Head of caudate nucleus (tissue), 42 donors: ENCODE results near the gene GID8.

ENCODE experiments used
- DNase-seq, 42 donors: peaks; one replicate each; pipeline versions ENCODE4 v3.0.0 to v3.0.0-alpha.2; 2020 to 2021; ENCODE audit warnings: mixed read lengths in 7 of 42
- intact Hi-C: fragments of 100-400 bp; cut with DNase I; formaldehyde crosslinking; loops from one replicate; pipeline ENCODE4 v1.15.0; 2022

GID8 gene

DNA sequence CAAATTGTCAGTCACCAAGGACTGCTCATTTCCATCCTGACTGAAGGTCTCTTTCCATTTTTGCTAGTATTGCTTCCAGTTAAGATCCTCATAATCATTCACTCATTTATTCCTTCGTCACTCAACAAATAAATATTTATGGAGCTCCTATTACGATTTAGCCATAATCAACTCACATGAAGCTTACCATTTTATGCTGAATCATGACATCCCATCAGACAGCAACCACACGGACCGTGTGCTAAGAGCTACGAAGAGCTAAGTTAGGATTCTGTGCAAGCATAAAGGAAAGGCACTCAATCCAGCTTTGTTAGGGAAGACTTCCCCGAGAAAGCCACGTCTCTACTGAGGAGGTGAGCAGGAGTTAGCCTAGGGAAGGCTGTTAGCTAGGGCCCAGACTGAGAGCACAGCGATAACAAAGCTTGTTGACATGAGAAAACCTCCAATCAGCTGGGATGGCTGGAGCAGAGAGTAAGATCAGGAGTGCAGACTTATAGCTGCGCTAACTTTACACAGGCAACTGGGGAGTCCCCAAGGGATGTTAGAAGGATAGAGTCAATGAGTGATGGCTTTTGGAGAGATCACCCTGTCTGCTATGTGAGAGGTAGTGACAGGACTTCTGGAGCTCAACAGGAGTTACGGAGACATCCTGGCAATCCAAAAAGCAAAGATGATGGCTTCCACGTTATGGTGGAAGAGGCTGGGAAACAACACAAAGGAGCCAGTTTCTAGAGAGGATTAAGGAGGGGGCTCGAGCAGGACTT, 2.6 kb upstream of the GID8 start:
- intact Hi-C loops = no loop called here
- no peak for DNase-seq

DNA sequence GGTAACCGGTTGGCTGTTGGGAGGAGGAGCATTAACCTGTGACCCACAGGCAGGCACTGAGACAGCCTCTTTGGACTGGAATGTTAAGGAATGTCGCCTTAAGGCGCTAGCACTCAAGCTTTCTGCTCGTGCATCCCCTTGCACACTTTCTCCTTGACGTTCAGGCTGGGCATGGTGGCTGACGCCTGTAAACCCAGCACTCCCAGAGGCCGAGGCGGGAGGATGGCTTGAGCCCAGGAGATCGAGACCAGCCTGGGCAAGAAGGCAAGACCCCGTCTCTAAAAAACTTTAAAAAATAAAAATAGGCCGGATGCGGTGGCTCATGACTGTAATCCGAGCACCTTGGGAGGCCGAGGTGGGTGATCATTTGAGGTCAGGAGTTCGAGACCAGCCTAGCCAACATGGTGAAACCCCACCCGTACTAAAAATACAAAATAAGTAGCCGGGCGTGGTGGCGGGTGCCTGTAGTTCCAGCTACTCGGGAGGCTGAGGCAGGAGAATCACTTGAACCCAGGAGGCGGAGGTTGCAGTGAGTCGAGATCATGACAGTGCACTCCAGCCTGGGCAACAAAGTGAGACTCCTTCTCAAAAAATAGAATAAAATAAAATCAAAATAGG, 1.9 kb upstream of the GID8 start:
- intact Hi-C loops = no loop called here
- DNase-seq = no peak

DNA sequence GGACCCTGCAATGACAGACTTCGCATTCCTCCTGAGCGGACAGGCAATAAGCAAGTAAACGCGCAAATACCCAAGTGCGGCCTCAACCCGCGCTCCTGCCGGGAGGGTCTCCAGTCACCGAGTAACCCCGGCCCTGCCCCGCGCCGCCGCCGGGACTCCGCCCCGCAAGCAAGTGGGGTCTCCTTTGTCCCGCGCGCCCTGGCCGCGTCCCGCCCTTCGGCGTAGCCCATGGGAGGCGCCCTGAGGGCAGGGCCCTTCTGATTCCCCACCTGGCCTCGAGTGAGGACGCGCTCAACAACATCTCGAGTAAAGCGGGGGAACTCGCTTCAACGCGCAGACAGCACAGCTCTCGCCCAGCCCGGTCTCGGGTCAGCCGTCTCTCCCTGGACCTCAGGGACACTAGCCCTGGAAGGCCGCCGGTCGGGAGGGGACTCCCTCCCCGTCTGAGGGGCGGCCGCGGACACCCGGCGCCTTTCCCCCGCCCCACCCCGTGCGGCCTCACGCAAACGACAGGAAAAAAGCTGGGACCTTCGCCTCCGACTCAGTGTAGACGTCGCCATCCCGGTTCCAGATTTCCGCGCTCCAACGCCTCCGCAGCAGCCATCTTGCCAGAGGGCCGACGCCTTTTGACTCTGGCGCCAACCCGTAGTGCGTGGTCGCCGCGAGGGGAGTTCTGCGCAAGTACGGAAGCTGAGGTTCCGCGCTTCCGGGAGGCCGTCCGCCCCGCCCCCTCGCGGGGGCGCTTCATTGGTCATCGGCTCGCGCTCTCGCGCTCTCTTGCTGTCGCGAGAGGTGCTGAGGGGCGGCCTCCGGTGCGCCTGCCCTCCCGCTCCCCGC, 461 bp upstream of the GID8 start:
- DNase-seq = peak; percentile 76 to 98 (median 93)
- intact Hi-C loops = loop anchor here (1.0 kb wide), 1 partner anchor 11 kb away; the partner anchor contains the start of gene DIDO1

DNA sequence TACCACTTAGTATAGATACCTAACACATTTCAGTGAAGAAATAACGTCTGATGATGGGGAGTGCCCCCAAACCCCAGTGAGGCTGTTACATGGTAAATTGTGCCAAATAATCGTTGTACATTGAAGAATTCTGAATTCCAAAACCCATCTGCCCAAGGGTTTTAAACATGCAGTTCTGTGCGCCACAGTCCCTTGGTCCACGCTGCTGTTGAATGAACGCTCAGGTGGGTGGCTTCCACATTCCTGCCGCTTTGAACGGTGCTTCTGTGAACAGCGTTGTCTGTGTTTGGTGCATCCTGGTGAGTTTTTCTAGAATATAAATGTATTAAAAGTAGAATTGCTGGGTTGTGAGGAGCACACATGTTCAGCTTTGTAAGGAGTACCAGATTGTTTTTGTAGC, 2.9 kb downstream of the GID8 start:
- intact Hi-C loops = no loop called here
- DNase-seq = no peak

DNA sequence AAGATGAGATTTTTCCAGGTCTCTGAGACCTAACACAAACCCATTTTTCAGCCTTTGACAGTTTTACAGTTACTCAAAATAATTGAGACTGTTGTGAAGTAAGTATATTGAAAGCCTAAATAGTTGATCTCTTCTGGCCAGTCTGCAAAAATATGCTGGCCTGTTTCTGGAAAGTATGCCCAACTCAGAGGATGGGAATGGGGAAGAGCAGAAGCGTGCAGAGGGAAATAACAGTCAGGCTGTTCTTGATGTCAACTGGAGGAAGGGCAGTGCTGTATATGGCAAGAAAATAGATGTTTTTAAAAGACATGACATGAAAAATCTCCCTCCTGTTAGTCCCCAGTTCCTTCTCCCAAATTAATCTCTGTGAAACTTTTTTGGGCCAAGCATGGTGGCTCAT, 3.8 kb downstream of the GID8 start:
- intact Hi-C loops = no loop called here
- no peak for DNase-seq

DNA sequence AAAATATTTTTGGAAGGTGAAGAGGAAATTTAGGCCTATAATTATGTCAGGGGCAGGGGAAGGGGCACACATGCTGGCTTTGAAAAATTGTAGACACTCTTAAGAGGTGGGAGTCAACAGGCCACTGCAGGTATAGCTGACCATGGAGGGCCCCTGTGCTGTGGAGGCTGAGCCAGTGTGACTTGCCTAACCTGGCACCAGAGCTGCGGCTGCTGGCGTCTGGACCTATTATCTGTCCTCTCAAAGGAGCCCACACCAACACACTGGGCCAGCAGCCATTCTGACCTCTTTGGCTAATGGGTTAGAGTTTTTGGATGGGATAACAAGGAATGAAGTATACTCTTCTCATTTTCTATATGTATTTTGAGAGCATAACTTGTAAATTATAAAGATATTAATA, 4.5 kb downstream of the GID8 start:
- DNase-seq = peak in 1 of 42 donors; percentile 22
- intact Hi-C loops = no loop called here

DNA sequence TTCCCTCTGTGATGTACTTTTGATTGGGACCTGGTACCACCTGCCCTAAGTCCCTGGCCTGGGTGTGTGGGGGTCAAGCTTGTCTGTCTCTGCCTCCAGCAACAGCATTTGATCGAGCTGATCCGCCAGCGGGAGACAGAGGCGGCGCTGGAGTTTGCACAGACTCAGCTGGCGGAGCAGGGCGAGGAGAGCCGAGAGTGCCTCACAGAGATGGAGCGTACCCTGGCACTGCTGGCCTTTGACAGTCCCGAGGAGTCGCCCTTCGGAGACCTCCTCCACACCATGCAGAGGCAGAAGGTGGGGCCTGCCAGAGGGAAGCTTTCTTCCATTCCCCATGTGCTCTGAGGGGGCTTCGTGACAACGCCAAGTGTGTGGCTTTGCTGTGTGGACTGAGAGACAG, 5.4 kb downstream of the GID8 start:
- intact Hi-C loops = no loop called here
- peak in 1 of 42 donors; percentile 14 for DNase-seq

DNA sequence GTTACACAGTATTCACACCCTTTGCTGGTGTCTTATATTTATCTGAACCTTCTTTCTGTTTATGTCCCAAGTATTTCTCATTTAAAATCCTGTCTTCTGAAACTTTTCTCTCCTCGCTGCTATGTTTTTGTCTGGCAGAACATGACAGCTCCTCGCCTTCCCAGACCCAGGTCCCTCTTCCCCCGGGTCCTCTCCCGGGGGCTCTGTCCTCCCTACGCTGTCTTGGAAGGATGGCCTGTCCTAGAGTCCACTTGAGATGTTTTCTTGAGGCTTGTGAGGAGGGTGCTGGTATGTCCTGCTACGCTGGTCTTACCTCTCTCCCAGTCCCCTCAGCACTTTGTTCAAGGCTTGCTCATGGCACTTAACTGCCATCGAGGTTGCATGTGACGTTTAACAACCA, 6.2 kb downstream of the GID8 start:
- no peak for DNase-seq
- intact Hi-C loops = no loop called here

DNA sequence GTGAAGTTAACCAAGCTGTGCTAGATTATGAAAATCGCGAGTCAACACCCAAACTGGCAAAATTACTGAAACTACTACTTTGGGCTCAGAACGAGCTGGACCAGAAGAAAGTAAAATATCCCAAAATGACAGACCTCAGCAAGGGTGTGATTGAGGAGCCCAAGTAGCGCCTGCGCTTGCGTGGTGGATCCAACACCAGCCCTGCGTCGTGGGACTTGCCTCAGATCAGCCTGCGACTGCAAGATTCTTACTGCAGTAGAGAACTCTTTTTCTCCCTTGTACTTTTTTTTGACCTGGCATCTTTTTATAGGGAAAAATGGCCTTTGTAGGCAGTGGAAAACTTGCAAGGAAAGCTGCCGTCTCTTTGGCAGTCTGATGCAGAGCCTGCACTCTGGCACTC, 6.8 kb downstream of the GID8 start:
- DNase-seq = peak in 1 of 42 donors; percentile 9
- intact Hi-C loops = no loop called here

DNA sequence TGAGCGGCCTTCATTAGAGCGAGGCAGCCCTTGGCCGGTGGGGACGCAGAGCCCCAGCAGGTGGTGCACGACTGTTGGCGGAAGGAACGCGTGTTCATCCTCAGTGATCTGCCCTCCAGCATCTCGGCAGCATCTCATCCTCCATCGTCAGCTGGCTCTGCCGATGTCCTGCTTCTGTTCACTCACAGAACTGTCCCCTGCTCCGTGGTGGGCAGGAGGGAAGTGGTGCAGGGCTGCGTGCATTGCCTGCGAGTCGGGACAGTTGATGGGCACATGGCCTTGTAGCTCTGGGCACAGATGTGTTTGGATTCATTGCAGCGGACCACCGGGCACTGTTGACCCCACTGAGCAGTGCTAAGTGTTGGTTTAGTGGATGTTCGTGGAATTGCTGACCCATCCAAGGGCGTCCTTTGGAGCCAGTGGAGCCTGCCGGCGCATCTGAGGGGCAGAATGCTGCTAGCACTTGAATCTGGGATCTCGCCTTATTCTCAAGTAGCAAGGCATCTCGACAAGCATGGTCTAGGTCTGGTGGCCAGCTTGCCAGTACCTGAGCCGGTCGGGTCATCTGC, 7.9 kb downstream of the GID8 start:
- intact Hi-C loops = no loop called here
- peak in 1 of 42 donors; percentile 11 for DNase-seq

DNA sequence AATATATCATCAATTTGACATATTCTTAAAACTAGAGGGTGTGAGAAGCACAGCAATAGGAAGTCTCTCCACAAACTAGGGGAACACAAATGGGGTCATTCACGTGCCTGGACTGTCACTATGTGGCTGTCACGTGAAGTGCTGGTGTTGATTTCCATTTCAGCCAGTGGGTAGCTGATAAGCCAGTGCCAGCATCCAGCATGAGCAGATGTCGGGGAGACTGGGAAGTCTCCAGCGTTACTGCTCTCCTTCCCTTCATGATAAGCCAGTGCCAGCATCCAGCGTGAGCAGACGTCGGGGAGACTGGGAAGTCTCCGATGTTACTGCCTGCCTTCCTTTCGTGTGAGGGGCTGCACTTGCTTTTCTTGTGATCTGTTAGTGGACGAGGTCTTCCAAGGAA, 9.0 kb downstream of the GID8 start:
- peak in 1 of 42 donors; percentile 15 for DNase-seq
- intact Hi-C loops = no loop called here

DNA sequence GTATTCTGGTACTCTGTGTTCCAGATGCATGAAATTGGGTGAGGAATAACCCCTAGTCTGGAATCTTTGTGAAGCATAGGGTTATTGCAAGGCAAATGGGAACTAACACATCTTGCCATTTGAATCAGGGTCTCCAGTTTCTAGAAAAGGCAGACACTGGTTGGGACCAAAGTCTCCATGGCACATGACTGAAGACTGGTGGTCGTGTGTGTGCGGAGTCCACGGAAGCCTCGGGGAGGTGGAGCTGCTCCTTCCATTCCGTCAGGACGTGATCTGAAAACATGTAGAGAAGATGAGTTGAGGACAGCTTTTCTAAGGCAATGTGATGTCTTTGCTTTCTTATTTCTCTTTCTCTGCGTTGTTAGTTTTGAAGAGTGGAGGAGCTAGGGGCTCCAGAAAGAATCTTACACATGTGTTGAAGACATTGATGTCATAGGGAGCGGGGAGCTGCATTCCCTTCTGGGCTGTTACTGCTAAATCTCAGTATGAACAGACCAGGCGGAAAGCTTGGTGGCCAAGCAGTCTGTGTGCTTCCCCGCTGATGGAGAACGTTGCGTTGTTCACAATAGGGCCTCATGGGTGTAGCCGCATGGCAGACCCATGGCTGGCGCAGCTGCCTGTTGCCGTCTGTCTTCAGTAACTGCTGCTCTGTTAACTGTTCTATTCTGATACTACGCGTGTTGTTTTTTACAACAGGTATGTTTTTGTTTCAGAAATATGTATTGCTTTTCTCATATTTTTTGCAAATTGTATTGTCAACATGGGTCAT, 9.8 kb downstream of the GID8 start:
- intact Hi-C loops = no loop called here
- peak in 1 of 42 donors; percentile 8 for DNase-seq

DNA sequence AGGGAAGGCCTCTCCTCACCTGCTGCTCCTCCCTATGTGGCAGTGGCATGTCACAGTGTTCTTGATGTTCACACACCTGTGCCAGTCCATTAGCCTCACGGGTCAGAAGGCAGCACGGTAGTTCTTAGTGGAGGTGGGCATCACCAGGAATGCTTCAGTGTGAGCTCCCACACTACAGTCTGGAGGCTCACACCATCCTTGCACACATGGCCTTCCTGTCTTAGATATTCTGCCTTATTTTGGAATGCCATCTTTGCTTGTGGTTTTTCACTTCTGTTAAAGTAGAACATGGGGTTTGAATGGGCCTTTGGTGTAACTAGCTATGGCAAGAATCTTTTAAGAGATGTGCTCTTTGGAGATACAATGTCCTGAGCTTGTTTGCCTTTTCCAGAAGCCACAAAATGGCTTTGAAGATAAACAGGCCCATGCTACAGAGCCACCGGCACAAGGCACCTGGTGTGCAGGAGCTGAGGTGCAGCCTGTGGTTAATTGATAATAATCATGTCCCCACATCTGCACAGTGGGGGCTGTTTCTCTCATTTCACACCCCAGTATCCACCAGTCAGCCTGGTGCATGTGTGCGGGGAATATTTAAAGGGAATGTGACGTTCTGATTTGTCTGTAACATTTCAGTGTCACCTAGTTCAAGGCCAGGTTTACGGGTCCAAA, 11.3 kb downstream of the GID8 start:
- intact Hi-C loops = no loop called here
- no peak for DNase-seq

DNA sequence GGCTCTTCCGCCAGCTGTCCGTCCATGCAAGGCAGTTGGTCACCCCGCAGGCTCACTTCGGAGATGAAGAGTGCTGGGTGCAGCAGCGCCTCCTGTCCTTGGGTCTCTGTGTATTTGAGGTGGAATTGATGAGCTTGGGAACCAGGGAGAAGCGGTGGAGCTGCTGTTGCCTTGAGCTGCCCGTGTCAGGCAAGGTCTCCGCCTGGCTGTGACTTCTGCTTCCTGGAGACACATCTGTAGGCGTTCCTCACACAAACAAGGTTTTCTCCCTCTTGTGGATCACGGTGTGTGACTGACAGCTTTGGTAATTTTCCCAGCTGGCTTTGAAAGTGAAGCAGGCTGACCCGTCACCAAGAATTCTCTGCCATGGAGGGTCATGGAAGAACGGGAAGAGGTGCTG, 12.0 kb downstream of the GID8 start:
- no peak for DNase-seq
- intact Hi-C loops = no loop called here

DNA sequence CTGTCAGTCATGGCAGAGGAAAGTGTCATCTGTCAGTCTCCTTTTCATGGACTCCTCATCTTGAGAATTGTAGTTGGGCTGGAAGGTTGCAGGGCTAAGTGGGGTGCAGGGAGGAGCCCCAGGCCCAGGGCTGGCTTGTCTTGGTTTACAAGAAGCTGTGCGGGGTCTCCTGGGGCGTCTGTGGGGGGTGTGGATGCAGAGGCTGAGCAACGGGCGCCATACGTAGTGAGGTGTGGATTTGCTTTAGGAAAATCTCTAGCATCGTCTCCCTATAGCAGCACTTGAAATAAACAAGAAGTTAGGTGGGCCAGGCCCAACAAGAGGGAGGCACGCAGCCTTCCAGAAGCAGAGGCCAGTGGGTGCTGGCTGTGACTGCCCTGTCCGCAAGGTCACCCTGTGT, 12.8 kb downstream of the GID8 start:
- no peak for DNase-seq
- intact Hi-C loops = no loop called here

DNA sequence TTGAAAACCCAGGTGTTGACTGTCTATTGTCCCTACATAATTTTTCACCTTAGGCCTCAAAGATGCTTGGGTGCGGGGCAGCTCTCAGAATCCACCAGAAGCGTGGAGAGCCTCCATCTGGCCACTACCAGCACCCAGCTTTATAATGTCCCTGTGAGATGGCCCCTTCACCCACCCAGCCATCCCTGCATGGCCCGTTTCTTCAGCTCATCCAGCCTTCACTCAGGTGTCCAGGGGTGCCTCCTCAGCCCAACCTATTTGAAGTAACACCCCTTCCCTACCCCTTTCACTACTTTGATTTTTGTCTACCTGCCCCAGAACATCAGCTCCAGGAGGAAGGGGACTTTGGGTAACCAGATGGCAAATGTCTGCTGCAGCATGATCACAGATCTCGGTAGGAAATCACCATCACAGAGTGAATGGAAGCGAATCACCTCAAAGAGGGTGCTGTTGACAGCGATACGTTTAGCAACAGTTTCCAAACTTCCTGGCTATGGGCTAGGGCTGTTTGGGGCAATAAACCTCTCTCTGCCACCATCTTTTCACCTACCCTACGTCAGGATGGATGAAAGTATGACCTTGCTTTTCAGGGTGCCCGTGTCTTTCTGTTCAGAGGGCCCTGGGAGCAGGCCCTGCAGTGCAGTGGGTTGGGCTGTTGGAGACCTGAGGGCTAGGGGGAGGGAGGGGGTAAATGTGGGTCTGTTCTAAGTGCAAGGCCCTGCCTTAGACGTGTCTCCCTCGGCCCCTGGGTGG, 13.4 kb downstream of the GID8 start:
- no peak for DNase-seq
- intact Hi-C loops = no loop called here

DNA sequence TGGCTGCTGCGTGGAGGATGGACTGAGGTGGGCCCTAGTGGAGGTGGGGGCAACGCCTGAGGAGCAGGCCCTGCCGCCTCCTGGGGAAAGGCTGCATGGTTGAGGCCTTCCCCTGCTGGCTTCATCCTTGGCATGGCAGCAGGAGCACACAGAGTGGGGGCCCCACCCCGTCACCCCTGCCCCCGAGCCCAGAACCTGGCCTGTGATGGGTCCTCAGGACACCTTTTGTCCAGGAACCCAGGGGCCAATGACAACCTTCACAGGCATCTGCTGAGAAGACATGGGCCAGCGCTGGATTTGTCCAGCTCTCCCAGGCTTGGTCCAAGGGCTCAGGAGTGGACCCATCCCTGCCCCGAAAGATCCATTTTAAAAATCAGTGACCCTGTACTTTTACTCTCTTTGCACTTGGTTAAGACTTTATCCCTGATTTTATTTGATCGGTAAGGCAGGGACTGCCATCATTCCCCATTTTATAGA, 14.0 kb downstream of the GID8 start:
- DNase-seq = no peak

More for the DNA sequence above, 14.0 kb downstream of the GID8 start:
- intact Hi-C loops = no loop called here
